HepG2 (cell line): Measurements from ENCODE around the gene IPCEF1. TPM values are rescaled to one million over a fixed set of nuclear protein-coding genes. Genes with fewer than 3 reads are reported as not detected.

Source experiments
- ATAC-seq: fragments of 200-7000 bp; cut with Tn5 transposase; 3 replicates; pipeline ENCODE4 v1.9.1; 2020; ENCODE audit warnings: mild to moderate bottlenecking, moderate library complexity
- BruUV-seq: library from RNA; stranded (reverse); fragments of 400-500 nt; replicated peaks from 2 replicates; lab custom pipeline; 2021; lab: Mats Ljungman, UMichigan
- CTCF ChIA-PET: fragments of 300-600 bp; formaldehyde crosslinking; extraction: SDS; loops from one replicate; lab custom pipeline; 2021; ENCODE audit warnings: low total read pairs, inconsistent platforms, low intra/inter-chr PET ratio; lab: Yijun Ruan, JAX
- POLR2A ChIA-PET: fragments of 350-600 bp; sonication (Branson Sonifier 250); formaldehyde crosslinking; loops from one replicate; lab custom pipeline; 2020; ENCODE audit warnings: antibody characterized with exemption, inconsistent platforms; lab: Yijun Ruan, JAX
- DNase-seq: peaks from one replicate; pipeline ENCODE4 v3.0.0-alpha.2; 2015; ENCODE audit warnings: low spot score
- FAIRE-seq: peaks from 3 replicates; lab custom pipeline; 2011; peaks lifted over from hg19 to GRCh38; lab: Jason Lieb, UNC
- H2AFZ ChIP-seq: one replicate; pipeline ENCODE4 v1.6.1; 2011; ENCODE audit warnings: low read length, inconsistent platforms
- H3K27ac ChIP-seq: fragments of 300-600 bp; 3 replicates; pipeline ENCODE4 v1.8.0; 2011; ENCODE audit warnings: mixed run types, mild to moderate bottlenecking, mixed read lengths, low read length, inconsistent platforms; ENCODE audit not compliant: insufficient read depth; ENCODE audit errors: extremely low read length
- H3K27me3 ChIP-seq, 2 experiments: fragments of 200-600 bp in 1 of 2; 2 replicates in 1 of 2; 3 replicates in 1 of 2; pipeline versions ENCODE4 v1.6.0 to v1.8.0; 2011; ENCODE audit warnings: low read length in 2 of 2, mild to moderate bottlenecking in 2 of 2, moderate library complexity in 2 of 2, inconsistent platforms in 1 of 2; ENCODE audit not compliant: insufficient read depth in 2 of 2, control insufficient read depth in 1 of 2
- H3K36me3 ChIP-seq, 2 experiments: fragments of 200-600 bp in 1 of 2; replicated peaks in 1 of 2; 2 replicates in 1 of 2; 3 replicates in 1 of 2; pipeline versions ENCODE4 v1.5.1 to v1.8.0; 2011; ENCODE audit warnings: low read length in 2 of 2, inconsistent platforms in 1 of 2; ENCODE audit not compliant: insufficient read depth in 2 of 2, control insufficient read depth in 1 of 2
- H3K4me1 ChIP-seq: 2 replicates; pipeline ENCODE4 v1.5.1; 2012; ENCODE audit warnings: low read length, inconsistent platforms; ENCODE audit not compliant: insufficient read depth
- H3K4me2 ChIP-seq: 2 replicates; pipeline ENCODE4 v1.6.0; 2011; ENCODE audit warnings: low read depth, low read length, inconsistent platforms
- H3K4me3 ChIP-seq, 3 experiments: fragments of 200-600 bp in 1 of 3; sonication (generic), shearing (Covaris generic) in 1 of 3; replicated peaks in 1 of 3; 2 replicates each; pipeline ENCODE4 v1.5.1; 2011 to 2016; ENCODE audit warnings: low read length in 3 of 3, inconsistent platforms in 2 of 3, low read depth in 2 of 3, mild to moderate bottlenecking in 2 of 3, control low read depth in 1 of 3, mixed read lengths in 1 of 3; ENCODE audit not compliant: insufficient read depth in 1 of 3
- H3K79me2 ChIP-seq: one replicate; pipeline ENCODE4 v1.6.1; 2011; ENCODE audit warnings: low read length, inconsistent platforms; ENCODE audit not compliant: insufficient read depth
- H3K9ac ChIP-seq: 2 replicates; pipeline ENCODE4 v1.6.0; 2011; ENCODE audit warnings: mild to moderate bottlenecking, low read depth, low read length, inconsistent platforms; ENCODE audit not compliant: insufficient read depth
- H3K9me3 ChIP-seq: 2 replicates; pipeline ENCODE4 v1.5.1; 2012; ENCODE audit warnings: mild to moderate bottlenecking, low read length
- H4K20me1 ChIP-seq: 2 replicates; pipeline ENCODE4 v1.6.0; 2011; ENCODE audit warnings: inconsistent platforms, mild to moderate bottlenecking, low read length, moderate library complexity; ENCODE audit not compliant: insufficient read depth
- ATF3 ChIP-seq: sonication (generic); formaldehyde crosslinking; IDR thresholded peaks from 2 replicates; pipeline ENCODE4 v1.4.0; 2020; ENCODE audit warnings: missing genetic modification reagents
- CREBL2 ChIP-seq: sonication (generic); formaldehyde crosslinking; IDR thresholded peaks from 2 replicates; pipeline ENCODE4 v1.8.1; 2023; ENCODE audit warnings: missing genetic modification reagents, mild to moderate bottlenecking, borderline replicate concordance
- CREM ChIP-seq, 2 experiments: sonication (generic) in 1 of 2; formaldehyde crosslinking in 1 of 2; IDR thresholded peaks; 2 replicates each; pipeline versions ENCODE4 v1.4.0 to v1.6.1; 2016 to 2020; ENCODE audit warnings: antibody characterized with exemption in 1 of 2, mild to moderate bottlenecking in 1 of 2, missing genetic modification reagents in 1 of 2
- HBP1 ChIP-seq: IDR thresholded peaks from 2 replicates; pipeline ENCODE4 v1.6.1; 2016; ENCODE audit warnings: low read depth, control low read depth
- HNRNPUL1 ChIP-seq: fragments of 200-400 bp; formaldehyde crosslinking; IDR thresholded peaks from 2 replicates; pipeline ENCODE4 v1.6.1; 2017; ENCODE audit warnings: low read depth, mild to moderate bottlenecking, low read length, moderate library complexity
- HOXA3 ChIP-seq: sonication (generic); formaldehyde crosslinking; IDR thresholded peaks from 2 replicates; pipeline ENCODE4 v1.5.0; 2020; ENCODE audit warnings: missing genetic modification reagents
- KMT2A ChIP-seq: sonication (generic); formaldehyde crosslinking; IDR thresholded peaks from 2 replicates; pipeline ENCODE4 v1.4.0; 2020; ENCODE audit warnings: missing genetic modification reagents
- MATR3 ChIP-seq: sonication (generic); formaldehyde crosslinking; IDR thresholded peaks from 2 replicates; pipeline ENCODE4 v1.4.0; 2020; ENCODE audit warnings: missing genetic modification reagents
- NPAS2 ChIP-seq: sonication (generic); formaldehyde crosslinking; IDR thresholded peaks from 2 replicates; pipeline ENCODE4 v1.8.0; 2022; ENCODE audit warnings: mild to moderate bottlenecking, missing genetic modification reagents, borderline replicate concordance
- NR3C1 ChIP-seq: sonication (generic); formaldehyde crosslinking; IDR thresholded peaks from 2 replicates; pipeline ENCODE4 v1.4.0; 2020; ENCODE audit warnings: missing genetic modification reagents
- PHF20 ChIP-seq: sonication (generic); formaldehyde crosslinking; IDR thresholded peaks from 2 replicates; pipeline ENCODE4 v1.5.0; 2020; ENCODE audit warnings: mild to moderate bottlenecking, missing genetic modification reagents
- SP140L ChIP-seq: sonication (generic); formaldehyde crosslinking; IDR thresholded peaks from 2 replicates; pipeline ENCODE4 v1.4.0; 2020; ENCODE audit warnings: missing genetic modification reagents, borderline replicate concordance
- SRSF4 ChIP-seq: fragments of 200-400 bp; formaldehyde crosslinking; IDR thresholded peaks from one replicate; pipeline ENCODE4 v1.6.1; 2018; ENCODE audit warnings: mild to moderate bottlenecking, low read depth, low read length, moderate library complexity; ENCODE audit not compliant: poor library complexity, severe bottlenecking
- TAF15 ChIP-seq: fragments of 200-400 bp; formaldehyde crosslinking; IDR thresholded peaks from one replicate; pipeline ENCODE4 v1.6.1; 2018; ENCODE audit warnings: mild to moderate bottlenecking, low read depth, low read length; ENCODE audit not compliant: poor library complexity, severe bottlenecking
- TEAD2 ChIP-seq: sonication (generic); formaldehyde crosslinking; IDR thresholded peaks from 2 replicates; pipeline ENCODE4 v1.9.0; 2021; ENCODE audit warnings: missing genetic modification reagents
- ZBED4 ChIP-seq: sonication (generic); formaldehyde crosslinking; IDR thresholded peaks from 2 replicates; pipeline ENCODE4 v1.4.0; 2020; ENCODE audit warnings: missing genetic modification reagents, borderline replicate concordance
- ZFP62 ChIP-seq: sonication (generic); formaldehyde crosslinking; IDR thresholded peaks from 2 replicates; pipeline ENCODE4 v1.4.0; 2020; ENCODE audit warnings: missing genetic modification reagents
- ZNF20 ChIP-seq: sonication (generic); formaldehyde crosslinking; IDR thresholded peaks from 2 replicates; pipeline ENCODE4 v1.4.0; 2020; ENCODE audit warnings: mild to moderate bottlenecking, moderate library complexity, missing genetic modification reagents
- WGBS: methylation state at CpG from one replicate; pipeline ENCODE4 v1.1.6; 2017; ENCODE audit warnings: low lambda C conversion rate; 5-methylcytosine and 5-hydroxymethylcytosine counted together
- in situ Hi-C: cut with HindIII; loops from 2 replicates; pipeline ENCODE4 v1.10.0; 2017; ENCODE audit warnings: low pct_unique_long_range_greater_than_20kb; ENCODE audit not compliant: extremely low pct_ligation_motif_present
- intact Hi-C: fragments of 100-400 bp; cut with micrococcal nuclease; formaldehyde crosslinking; loops from one replicate; pipeline ENCODE4 v1.10.0; 2022; ENCODE audit not compliant: unreplicated experiment
- polyA plus RNA-seq, 8 experiments: library from polyadenylated mRNA; depleted of rRNA in 3 of 8; stranded (reverse) in 7 of 8; unstranded in 1 of 8; fragments of >200 nt; fragmentation: Illumina TruSeq in 4 of 8; extraction: Trizol in 4 of 8; gene quantifications; 2 replicates each; pipeline versions ENCODE4 v1.2.1 to v1.2.3, GENCODE V29; 2011 to 2016; ENCODE audit warnings: low read depth in 4 of 8, missing spikeins in 1 of 8, mixed read lengths in 1 of 8; ENCODE audit not compliant: insufficient read depth in 1 of 8
- total RNA-seq, 5 experiments: library from RNA; depleted of rRNA; stranded (reverse); fragments of >200 nt; fragmentation: Illumina TruSeq; extraction: Trizol; gene quantifications; 2 replicates each; pipeline ENCODE4 v1.2.3, GENCODE V29; 2016; ENCODE audit warnings: low read depth in 1 of 5

The IPCEF1 gene
- total and polyA plus RNA-seq, 2 of the 13 experiments (the other 11 are each of a cell fraction or from before 2014, with no cell fraction given) = 0.03 TPM; not detected in 1

- in situ Hi-C loops = no loop called here
- Histone ChIP-seq H3K4me1 (no peaks in the 10 kb centered on the region), H3K27ac (no peak overlapping the region), H2AFZ (no peak overlapping the region), H3K9ac (no peak overlapping the region), H3K9me3 (no peaks in the 10 kb centered on the region), H3K4me2 (no peak overlapping the region), H3K36me3 (no peaks in the 10 kb centered on the region), H3K79me2 (no peaks in the 10 kb centered on the region), H3K27me3 (peaks cover 0 to 7% of the 10 kb centered on the region in 2 experiments; a peak in 1 of 5 replicates), H4K20me1 (no peaks in the 10 kb centered on the region), H3K4me3 (no peak overlapping the region)
- no TSS peak for BruUV-seq
- WGBS = 3% methylated on average over 4 of the region's 4 CpGs
- TF ChIP-seq CREM (IDR thresholded peaks at IDR 0.05) (no peak), CREM (CRISPR knock-in tag; IDR thresholded peaks at IDR 0.05) (no peak), KMT2A (CRISPR knock-in tag) (no peak), HOXA3 (CRISPR knock-in tag) (no peak), ZBED4 (no peak), HNRNPUL1 (no peak), ZFP62 (CRISPR knock-in tag) (no peak), SRSF4 (no peak), MATR3 (no peak), TEAD2 (CRISPR knock-in tag) (no peak), TAF15 (no peak), NR3C1 (CRISPR knock-in tag) (no peak), PHF20 (CRISPR knock-in tag) (no peak), HBP1 (CRISPR knock-in tag) (no peak), SP140L (no peak), ATF3 (CRISPR knock-in tag) (no peak), NPAS2 (CRISPR knock-in tag) (no peak), ZNF20 (CRISPR knock-in tag) (no peak), CREBL2 (no peak)
- ATAC-seq (no peak), FAIRE-seq (no peak), DNase-seq (no peak)
- ChIA-PET POLR2A (no interaction called here), CTCF (no interaction called here)
- intact Hi-C loops = no loop called here
These were observed 119.8 kb downstream of the IPCEF1 start for GRCh38 chr6:154236646-154237301.
